GM23338 (cell line): ENCODE data around the gene IRF6. TPM values are rescaled to one million over a fixed set of nuclear protein-coding genes. Genes with fewer than 3 reads are reported as not detected.

Experiments used
- ATAC-seq: fragments of 200-7000 bp; cut with Tn5 transposase; 3 replicates; pipeline ENCODE4 v1.9.1; 2020
- DNase-seq: peaks from one replicate; pipeline ENCODE4 v3.0.0-alpha.2; 2015; ENCODE audit warnings: low spot score
- H2AFZ ChIP-seq: fragments of 200-600 bp; sonication (generic); 2 replicates; pipeline ENCODE4 v1.8.0; 2016; ENCODE audit warnings: antibody characterized with exemption, mild to moderate bottlenecking, moderate library complexity
- H3F3A ChIP-seq: fragments of 200-600 bp; sonication (generic); replicated peaks from 2 replicates; pipeline ENCODE4 v1.8.0; 2017; ENCODE audit warnings: antibody characterized with exemption, mixed run types, low read depth
- H3K27ac ChIP-seq: fragments of 200-600 bp; sonication (generic); 2 replicates; pipeline ENCODE4 v1.6.1; 2016; ENCODE audit warnings: low read depth
- H3K27me3 ChIP-seq: fragments of 200-600 bp; sonication (generic); 2 replicates; pipeline ENCODE4 v1.8.0; 2016; ENCODE audit warnings: mild to moderate bottlenecking, mixed run types, moderate library complexity; ENCODE audit not compliant: insufficient read depth
- H3K36me3 ChIP-seq: fragments of 200-600 bp; sonication (generic); 2 replicates; pipeline ENCODE4 v1.8.0; 2016; ENCODE audit warnings: mild to moderate bottlenecking; ENCODE audit not compliant: insufficient read depth
- H3K4me1 ChIP-seq: fragments of 200-600 bp; sonication (generic); 2 replicates; pipeline ENCODE4 v1.8.0; 2016; ENCODE audit warnings: mild to moderate bottlenecking, moderate library complexity; ENCODE audit not compliant: insufficient read depth
- H3K4me2 ChIP-seq: fragments of 200-600 bp; sonication (generic); 2 replicates; pipeline ENCODE4 v1.7.1; 2017; ENCODE audit warnings: mixed run types
- H3K4me3 ChIP-seq: fragments of 200-600 bp; sonication (generic); 2 replicates; pipeline ENCODE4 v1.6.1; 2016; ENCODE audit warnings: mixed run types
- H3K79me2 ChIP-seq: fragments of 200-600 bp; sonication (generic); replicated peaks from 2 replicates; pipeline ENCODE4 v1.8.0; 2017; ENCODE audit warnings: mild to moderate bottlenecking; ENCODE audit not compliant: insufficient read depth
- H3K9me2 ChIP-seq: fragments of 200-600 bp; sonication (generic); 2 replicates; pipeline ENCODE4 v1.8.0; 2017; ENCODE audit not compliant: insufficient read depth
- H4K20me1 ChIP-seq: fragments of 200-600 bp; sonication (generic); replicated peaks from 2 replicates; pipeline ENCODE4 v1.8.0; 2017; ENCODE audit warnings: mild to moderate bottlenecking; ENCODE audit not compliant: insufficient read depth
- H3K27ac Mint-ChIP-seq: 2 replicates; pipeline ENCODE4 v1.8.0; 2020; ENCODE audit warnings: inconsistent platforms, mild to moderate bottlenecking, moderate library complexity, mixed read lengths
- H3K27me3 Mint-ChIP-seq: 3 replicates; pipeline ENCODE4 v1.8.0; 2022; ENCODE audit warnings: low read depth, mild to moderate bottlenecking, moderate library complexity, mixed read lengths, inconsistent platforms; ENCODE audit not compliant: insufficient read depth, poor library complexity
- H3K36me3 Mint-ChIP-seq: 3 replicates; pipeline ENCODE4 v1.8.0; 2021; ENCODE audit warnings: low read depth, mild to moderate bottlenecking, inconsistent platforms, moderate library complexity, mixed read lengths
- H3K4me1 Mint-ChIP-seq: 3 replicates; pipeline ENCODE4 v1.8.0; 2020; ENCODE audit warnings: mild to moderate bottlenecking, inconsistent platforms, mixed read lengths
- H3K4me3 Mint-ChIP-seq: 3 replicates; pipeline ENCODE4 v1.8.0; 2021; ENCODE audit warnings: moderate library complexity, mild to moderate bottlenecking, inconsistent platforms, mixed read lengths
- H3K9me3 Mint-ChIP-seq: 3 replicates; pipeline ENCODE4 v1.8.0; 2020; ENCODE audit warnings: moderate library complexity, mild to moderate bottlenecking, inconsistent platforms, mixed read lengths
- CREB1 ChIP-seq: fragments of 250-450 bp; sonication (Bioruptor Pico); IDR thresholded peaks from 2 replicates; pipeline ENCODE4 v1.5.0; 2020; ENCODE audit warnings: low read depth, mild to moderate bottlenecking, moderate library complexity
- EZH2 ChIP-seq: fragments of 200-600 bp; sonication (generic); IDR thresholded peaks from one replicate; pipeline ENCODE4 v1.8.0; 2017; ENCODE audit warnings: antibody characterized with exemption, mild to moderate bottlenecking, low read depth; ENCODE audit not compliant: unreplicated experiment
- EZH2phosphoT487 ChIP-seq: fragments of 200-600 bp; sonication (generic); IDR thresholded peaks from one replicate; pipeline ENCODE4 v1.8.1; 2018; ENCODE audit warnings: antibody characterized with exemption; ENCODE audit not compliant: unreplicated experiment
- JUNB ChIP-seq: IDR thresholded peaks from one replicate; pipeline ENCODE4 v1.6.1; 2016; ENCODE audit warnings: antibody characterized with exemption; ENCODE audit not compliant: unreplicated experiment
- NANOG ChIP-seq: IDR thresholded peaks from 2 replicates; pipeline ENCODE4 v1.6.1; 2016; ENCODE audit warnings: antibody characterized with exemption, borderline replicate concordance
- POLR2AphosphoS5 ChIP-seq: IDR thresholded peaks from 2 replicates; pipeline ENCODE4 v1.6.1; 2016; ENCODE audit warnings: antibody characterized with exemption, low read depth
- STAT1 ChIP-seq: IDR thresholded peaks from one replicate; pipeline ENCODE4 v1.6.1; 2016; ENCODE audit warnings: antibody characterized with exemption; ENCODE audit not compliant: unreplicated experiment
- ZNF114 ChIP-seq: fragments of 250-450 bp; sonication (Bioruptor Pico); IDR thresholded peaks from 2 replicates; pipeline ENCODE4 v1.5.0; 2020; ENCODE audit warnings: mild to moderate bottlenecking, moderate library complexity
- ZNF331 ChIP-seq: fragments of 250-450 bp; sonication (Bioruptor Pico); IDR thresholded peaks from 2 replicates; pipeline ENCODE4 v1.5.0; 2020; ENCODE audit warnings: low read depth, mild to moderate bottlenecking, moderate library complexity
- polyA plus RNA-seq: library from polyadenylated mRNA; unstranded; fragments of >200 nt; fragmentation: Nextera tagmentation; extraction: Ambion mirVana; gene quantifications from 2 replicates; pipeline ENCODE4 v1.2.1, GENCODE V29; 2016
- total RNA-seq: library from RNA; depleted of rRNA; stranded (reverse); fragments of >200 nt; shearing (Covaris generic); gene quantifications from 2 replicates; pipeline ENCODE4 v1.2.3, GENCODE V29; 2014
- TF ChIP-seq, protein P1 (sequence below): IDR thresholded peaks from one replicate; pipeline ENCODE4 v1.6.1; 2018; ENCODE audit warnings: antibody characterized with exemption; ENCODE audit not compliant: unreplicated experiment
- TF ChIP-seq, protein P2 (sequence below): IDR thresholded peaks from 2 replicates; pipeline ENCODE4 v1.6.1; 2016; ENCODE audit warnings: antibody characterized with exemption
- TF ChIP-seq, protein P3 (sequence below): fragments of 250-450 bp; sonication (Bioruptor Pico); IDR thresholded peaks from 2 replicates; pipeline ENCODE4 v1.5.0; 2020; ENCODE audit warnings: mild to moderate bottlenecking, moderate library complexity
- TF ChIP-seq, protein P4 (sequence below), 2 experiments: fragments of 200-600 bp in 1 of 2; sonication (generic) in 1 of 2; conservative IDR thresholded peaks; 2 replicates each; pipeline versions ENCODE4 v1.5.1 to v1.6.1; 2016 to 2017; ENCODE audit warnings: antibody characterized with exemption in 2 of 2, low read depth in 2 of 2, mild to moderate bottlenecking in 2 of 2, moderate library complexity in 1 of 2

IRF6 gene
- total and polyA plus RNA-seq, 2 experiments from 2014 or later, result 4.6 to 11.7 TPM

DNA sequence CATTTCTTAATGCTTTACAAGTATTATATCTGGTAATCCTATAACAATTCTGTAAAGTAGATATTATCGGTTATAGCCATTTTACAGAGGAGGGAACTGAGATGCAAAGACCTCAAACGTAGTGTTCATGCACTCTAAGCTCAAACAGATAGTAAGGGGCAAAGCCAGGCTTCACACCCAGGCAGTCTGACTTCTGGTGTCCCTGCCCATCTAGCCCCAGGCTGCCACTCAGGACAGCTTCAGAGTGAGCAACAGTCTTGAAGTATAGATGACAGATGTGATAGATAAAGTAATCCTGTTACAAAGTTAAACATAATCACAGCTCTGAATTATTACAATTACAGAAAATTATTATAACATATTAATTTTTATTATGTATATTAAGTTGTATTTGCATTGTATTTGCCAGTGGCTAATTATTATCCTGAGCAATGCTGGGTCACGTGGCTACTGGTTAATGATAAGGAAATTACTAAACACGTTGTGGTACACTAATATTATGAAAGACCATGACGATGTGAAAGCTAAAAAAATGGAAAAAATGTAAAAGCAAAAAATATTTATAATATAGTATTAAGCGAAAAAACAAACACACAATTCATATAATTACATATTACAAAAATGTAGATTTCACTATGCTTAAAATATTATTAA is 56.1 kb downstream of the IRF6 start:
- H3K9me3 Mint-ChIP-seq, result no peaks in the 10 kb centered on the region

More for the DNA sequence above, 56.1 kb downstream of the IRF6 start:
- peaks cover 10% of the 10 kb centered on the region for H3K4me1 Mint-ChIP-seq
- H3K27ac Mint-ChIP-seq, result no peak overlapping the region
- H3K4me1 ChIP-seq, result peaks cover 4% of the 10 kb centered on the region; the same call in 1 of the 2 replicates
- H3K4me3 Mint-ChIP-seq, result no peak overlapping the region
- H3K36me3 Mint-ChIP-seq, result no peaks in the 10 kb centered on the region
- H4K20me1 ChIP-seq, result no peaks in the 10 kb centered on the region
- no peaks in the 10 kb centered on the region for H3K36me3 ChIP-seq
- no peak for ATAC-seq
- no peaks in the 10 kb centered on the region for H3K79me2 ChIP-seq
- no peak overlapping the region for H2AFZ ChIP-seq
- no peaks in the 10 kb centered on the region for H3F3A ChIP-seq
- TF ChIP-seq EZH2 (no peak), ZNF114 (CRISPR knock-in tag) (no peak), EZH2phosphoT487 (no peak), STAT1 (no peak), NANOG (no peak), POLR2AphosphoS5 (no peak), JUNB (no peak), ZNF331 (CRISPR knock-in tag) (no peak), CREB1 (no peak)
- TF ChIP-seq, protein P1, sequence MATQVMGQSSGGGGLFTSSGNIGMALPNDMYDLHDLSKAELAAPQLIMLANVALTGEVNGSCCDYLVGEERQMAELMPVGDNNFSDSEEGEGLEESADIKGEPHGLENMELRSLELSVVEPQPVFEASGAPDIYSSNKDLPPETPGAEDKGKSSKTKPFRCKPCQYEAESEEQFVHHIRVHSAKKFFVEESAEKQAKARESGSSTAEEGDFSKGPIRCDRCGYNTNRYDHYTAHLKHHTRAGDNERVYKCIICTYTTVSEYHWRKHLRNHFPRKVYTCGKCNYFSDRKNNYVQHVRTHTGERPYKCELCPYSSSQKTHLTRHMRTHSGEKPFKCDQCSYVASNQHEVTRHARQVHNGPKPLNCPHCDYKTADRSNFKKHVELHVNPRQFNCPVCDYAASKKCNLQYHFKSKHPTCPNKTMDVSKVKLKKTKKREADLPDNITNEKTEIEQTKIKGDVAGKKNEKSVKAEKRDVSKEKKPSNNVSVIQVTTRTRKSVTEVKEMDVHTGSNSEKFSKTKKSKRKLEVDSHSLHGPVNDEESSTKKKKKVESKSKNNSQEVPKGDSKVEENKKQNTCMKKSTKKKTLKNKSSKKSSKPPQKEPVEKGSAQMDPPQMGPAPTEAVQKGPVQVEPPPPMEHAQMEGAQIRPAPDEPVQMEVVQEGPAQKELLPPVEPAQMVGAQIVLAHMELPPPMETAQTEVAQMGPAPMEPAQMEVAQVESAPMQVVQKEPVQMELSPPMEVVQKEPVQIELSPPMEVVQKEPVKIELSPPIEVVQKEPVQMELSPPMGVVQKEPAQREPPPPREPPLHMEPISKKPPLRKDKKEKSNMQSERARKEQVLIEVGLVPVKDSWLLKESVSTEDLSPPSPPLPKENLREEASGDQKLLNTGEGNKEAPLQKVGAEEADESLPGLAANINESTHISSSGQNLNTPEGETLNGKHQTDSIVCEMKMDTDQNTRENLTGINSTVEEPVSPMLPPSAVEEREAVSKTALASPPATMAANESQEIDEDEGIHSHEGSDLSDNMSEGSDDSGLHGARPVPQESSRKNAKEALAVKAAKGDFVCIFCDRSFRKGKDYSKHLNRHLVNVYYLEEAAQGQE, result no peak
- TF ChIP-seq, protein P2, sequence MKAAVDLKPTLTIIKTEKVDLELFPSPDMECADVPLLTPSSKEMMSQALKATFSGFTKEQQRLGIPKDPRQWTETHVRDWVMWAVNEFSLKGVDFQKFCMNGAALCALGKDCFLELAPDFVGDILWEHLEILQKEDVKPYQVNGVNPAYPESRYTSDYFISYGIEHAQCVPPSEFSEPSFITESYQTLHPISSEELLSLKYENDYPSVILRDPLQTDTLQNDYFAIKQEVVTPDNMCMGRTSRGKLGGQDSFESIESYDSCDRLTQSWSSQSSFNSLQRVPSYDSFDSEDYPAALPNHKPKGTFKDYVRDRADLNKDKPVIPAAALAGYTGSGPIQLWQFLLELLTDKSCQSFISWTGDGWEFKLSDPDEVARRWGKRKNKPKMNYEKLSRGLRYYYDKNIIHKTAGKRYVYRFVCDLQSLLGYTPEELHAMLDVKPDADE, result no peak
- TF ChIP-seq, protein P3, sequence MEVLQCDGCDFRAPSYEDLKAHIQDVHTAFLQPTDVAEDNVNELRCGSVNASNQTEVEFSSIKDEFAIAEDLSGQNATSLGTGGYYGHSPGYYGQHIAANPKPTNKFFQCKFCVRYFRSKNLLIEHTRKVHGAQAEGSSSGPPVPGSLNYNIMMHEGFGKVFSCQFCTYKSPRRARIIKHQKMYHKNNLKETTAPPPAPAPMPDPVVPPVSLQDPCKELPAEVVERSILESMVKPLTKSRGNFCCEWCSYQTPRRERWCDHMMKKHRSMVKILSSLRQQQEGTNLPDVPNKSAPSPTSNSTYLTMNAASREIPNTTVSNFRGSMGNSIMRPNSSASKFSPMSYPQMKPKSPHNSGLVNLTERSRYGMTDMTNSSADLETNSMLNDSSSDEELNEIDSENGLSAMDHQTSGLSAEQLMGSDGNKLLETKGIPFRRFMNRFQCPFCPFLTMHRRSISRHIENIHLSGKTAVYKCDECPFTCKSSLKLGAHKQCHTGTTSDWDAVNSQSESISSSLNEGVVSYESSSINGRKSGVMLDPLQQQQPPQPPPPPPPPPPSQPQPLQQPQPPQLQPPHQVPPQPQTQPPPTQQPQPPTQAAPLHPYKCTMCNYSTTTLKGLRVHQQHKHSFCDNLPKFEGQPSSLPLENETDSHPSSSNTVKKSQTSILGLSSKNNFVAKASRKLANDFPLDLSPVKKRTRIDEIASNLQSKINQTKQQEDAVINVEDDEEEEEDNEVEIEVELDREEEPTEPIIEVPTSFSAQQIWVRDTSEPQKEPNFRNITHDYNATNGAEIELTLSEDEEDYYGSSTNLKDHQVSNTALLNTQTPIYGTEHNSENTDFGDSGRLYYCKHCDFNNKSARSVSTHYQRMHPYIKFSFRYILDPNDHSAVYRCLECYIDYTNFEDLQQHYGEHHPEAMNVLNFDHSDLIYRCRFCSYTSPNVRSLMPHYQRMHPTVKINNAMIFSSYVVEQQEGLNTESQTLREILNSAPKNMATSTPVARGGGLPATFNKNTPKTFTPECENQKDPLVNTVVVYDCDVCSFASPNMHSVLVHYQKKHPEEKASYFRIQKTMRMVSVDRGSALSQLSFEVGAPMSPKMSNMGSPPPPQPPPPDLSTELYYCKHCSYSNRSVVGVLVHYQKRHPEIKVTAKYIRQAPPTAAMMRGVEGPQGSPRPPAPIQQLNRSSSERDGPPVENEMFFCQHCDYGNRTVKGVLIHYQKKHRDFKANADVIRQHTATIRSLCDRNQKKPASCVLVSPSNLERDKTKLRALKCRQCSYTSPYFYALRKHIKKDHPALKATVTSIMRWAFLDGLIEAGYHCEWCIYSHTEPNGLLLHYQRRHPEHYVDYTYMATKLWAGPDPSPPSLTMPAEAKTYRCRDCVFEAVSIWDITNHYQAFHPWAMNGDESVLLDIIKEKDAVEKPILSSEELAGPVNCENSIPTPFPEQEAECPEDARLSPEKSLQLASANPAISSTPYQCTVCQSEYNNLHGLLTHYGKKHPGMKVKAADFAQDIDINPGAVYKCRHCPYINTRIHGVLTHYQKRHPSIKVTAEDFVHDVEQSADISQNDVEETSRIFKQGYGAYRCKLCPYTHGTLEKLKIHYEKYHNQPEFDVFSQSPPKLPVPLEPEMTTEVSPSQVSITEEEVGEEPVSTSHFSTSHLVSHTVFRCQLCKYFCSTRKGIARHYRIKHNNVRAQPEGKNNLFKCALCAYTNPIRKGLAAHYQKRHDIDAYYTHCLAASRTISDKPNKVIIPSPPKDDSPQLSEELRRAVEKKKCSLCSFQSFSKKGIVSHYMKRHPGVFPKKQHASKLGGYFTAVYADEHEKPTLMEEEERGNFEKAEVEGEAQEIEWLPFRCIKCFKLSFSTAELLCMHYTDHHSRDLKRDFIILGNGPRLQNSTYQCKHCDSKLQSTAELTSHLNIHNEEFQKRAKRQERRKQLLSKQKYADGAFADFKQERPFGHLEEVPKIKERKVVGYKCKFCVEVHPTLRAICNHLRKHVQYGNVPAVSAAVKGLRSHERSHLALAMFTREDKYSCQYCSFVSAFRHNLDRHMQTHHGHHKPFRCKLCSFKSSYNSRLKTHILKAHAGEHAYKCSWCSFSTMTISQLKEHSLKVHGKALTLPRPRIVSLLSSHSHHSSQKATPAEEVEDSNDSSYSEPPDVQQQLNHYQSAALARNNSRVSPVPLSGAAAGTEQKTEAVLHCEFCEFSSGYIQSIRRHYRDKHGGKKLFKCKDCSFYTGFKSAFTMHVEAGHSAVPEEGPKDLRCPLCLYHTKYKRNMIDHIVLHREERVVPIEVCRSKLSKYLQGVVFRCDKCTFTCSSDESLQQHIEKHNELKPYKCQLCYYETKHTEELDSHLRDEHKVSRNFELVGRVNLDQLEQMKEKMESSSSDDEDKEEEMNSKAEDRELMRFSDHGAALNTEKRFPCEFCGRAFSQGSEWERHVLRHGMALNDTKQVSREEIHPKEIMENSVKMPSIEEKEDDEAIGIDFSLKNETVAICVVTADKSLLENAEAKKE, result no peak
- TF ChIP-seq, protein P4, sequence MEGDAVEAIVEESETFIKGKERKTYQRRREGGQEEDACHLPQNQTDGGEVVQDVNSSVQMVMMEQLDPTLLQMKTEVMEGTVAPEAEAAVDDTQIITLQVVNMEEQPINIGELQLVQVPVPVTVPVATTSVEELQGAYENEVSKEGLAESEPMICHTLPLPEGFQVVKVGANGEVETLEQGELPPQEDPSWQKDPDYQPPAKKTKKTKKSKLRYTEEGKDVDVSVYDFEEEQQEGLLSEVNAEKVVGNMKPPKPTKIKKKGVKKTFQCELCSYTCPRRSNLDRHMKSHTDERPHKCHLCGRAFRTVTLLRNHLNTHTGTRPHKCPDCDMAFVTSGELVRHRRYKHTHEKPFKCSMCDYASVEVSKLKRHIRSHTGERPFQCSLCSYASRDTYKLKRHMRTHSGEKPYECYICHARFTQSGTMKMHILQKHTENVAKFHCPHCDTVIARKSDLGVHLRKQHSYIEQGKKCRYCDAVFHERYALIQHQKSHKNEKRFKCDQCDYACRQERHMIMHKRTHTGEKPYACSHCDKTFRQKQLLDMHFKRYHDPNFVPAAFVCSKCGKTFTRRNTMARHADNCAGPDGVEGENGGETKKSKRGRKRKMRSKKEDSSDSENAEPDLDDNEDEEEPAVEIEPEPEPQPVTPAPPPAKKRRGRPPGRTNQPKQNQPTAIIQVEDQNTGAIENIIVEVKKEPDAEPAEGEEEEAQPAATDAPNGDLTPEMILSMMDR (conservative IDR thresholded peaks at IDR 0.05; ENCODE audit: low read depth in 2 of 2), result no peak
- H3K4me2 ChIP-seq, result no peak overlapping the region
- no peak for DNase-seq
- peaks cover 1% of the 10 kb centered on the region for H3K27me3 Mint-ChIP-seq
- H3K9me2 ChIP-seq, result no peaks in the 10 kb centered on the region
- no peak overlapping the region for H3K4me3 ChIP-seq
- peaks cover 25% of the 10 kb centered on the region for H3K27me3 ChIP-seq
- H3K27ac ChIP-seq, result no peak overlapping the region
